ENCODE results near the gene MAP3K13.

The MAP3K13 gene

DNA sequence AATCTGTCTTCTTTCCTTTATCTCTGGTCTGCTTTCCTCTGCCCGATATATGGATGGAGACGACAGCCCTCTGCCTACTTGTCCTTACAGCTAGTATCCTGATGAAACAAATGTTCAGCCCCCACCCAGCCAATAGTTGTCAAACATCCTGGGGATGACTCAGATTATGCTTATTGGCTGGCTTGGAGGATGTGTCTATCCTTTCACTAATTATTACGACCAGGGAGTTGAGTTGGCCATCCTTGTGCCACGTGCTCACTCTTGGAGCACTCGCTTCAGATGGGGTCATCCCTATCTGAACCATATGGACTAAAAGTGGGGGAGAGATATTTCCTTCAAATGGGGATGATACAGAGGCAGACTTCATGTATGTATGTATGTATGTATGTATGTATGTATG, 6.4 kb upstream of the MAP3K13 start:
- H3K4me1 ChIP-seq = no peaks in the 10 kb centered on the region
- no peak overlapping the region for H3K27ac ChIP-seq
- DNase-seq = no peak
- H3K9me3 ChIP-seq = no peaks in the 10 kb centered on the region
- H3K27me3 ChIP-seq = no peaks in the 10 kb centered on the region
- H3K36me3 ChIP-seq = no peaks in the 10 kb centered on the region
- intact Hi-C loops (cut with DNase I; ENCODE audit: low total_unique reads) = no loop called here
- TF ChIP-seq, protein P1, sequence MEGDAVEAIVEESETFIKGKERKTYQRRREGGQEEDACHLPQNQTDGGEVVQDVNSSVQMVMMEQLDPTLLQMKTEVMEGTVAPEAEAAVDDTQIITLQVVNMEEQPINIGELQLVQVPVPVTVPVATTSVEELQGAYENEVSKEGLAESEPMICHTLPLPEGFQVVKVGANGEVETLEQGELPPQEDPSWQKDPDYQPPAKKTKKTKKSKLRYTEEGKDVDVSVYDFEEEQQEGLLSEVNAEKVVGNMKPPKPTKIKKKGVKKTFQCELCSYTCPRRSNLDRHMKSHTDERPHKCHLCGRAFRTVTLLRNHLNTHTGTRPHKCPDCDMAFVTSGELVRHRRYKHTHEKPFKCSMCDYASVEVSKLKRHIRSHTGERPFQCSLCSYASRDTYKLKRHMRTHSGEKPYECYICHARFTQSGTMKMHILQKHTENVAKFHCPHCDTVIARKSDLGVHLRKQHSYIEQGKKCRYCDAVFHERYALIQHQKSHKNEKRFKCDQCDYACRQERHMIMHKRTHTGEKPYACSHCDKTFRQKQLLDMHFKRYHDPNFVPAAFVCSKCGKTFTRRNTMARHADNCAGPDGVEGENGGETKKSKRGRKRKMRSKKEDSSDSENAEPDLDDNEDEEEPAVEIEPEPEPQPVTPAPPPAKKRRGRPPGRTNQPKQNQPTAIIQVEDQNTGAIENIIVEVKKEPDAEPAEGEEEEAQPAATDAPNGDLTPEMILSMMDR (IDR thresholded peaks at IDR 0.05) = no peak
- H3K4me3 ChIP-seq = no peak overlapping the region

DNA sequence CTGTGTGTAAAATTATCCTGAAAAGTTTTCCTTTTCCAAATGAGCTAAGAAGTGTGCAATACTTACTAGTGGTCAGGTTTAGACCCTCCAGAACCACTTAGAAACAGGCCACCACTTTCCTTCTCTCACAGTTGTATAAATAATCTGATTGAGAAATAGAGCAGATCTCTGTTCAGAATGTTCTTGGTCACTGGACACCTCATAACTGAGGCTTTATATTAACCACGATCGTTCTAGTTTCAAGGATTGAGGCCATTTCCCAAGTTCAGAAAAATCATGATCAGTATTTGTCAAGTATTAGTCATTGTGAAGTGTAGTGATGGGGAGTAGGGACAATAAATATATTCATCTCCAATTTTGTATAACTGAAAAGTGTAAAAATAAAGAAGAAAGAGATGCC, 1.0 kb upstream of the MAP3K13 start:
- H3K36me3 ChIP-seq = no peaks in the 10 kb centered on the region
- no peak for DNase-seq
- H3K9me3 ChIP-seq = no peaks in the 10 kb centered on the region
- TF ChIP-seq, protein P1 (IDR thresholded peaks at IDR 0.05) = no peak
- no peak overlapping the region for H3K4me3 ChIP-seq
- H3K27ac ChIP-seq = no peak overlapping the region
- intact Hi-C loops (cut with DNase I; ENCODE audit: low total_unique reads) = no loop called here
- H3K27me3 ChIP-seq = no peaks in the 10 kb centered on the region
- H3K4me1 ChIP-seq = peaks cover 0 to 4% (median 0%) of the 10 kb centered on the region in 4 donors

- Histone ChIP-seq H3K27ac (peak overlapping the region; percentile 62 to 77), H3K4me1 (peaks cover 0 to 4% (median 0%) of the 10 kb centered on the region in 4 donors), H3K27me3 (no peaks in the 10 kb centered on the region), H3K4me3 (peak overlapping the region; percentile 60 to 61), H3K9me3 (no peaks in the 10 kb centered on the region), H3K36me3 (no peaks in the 10 kb centered on the region)
- intact Hi-C loops (cut with DNase I; ENCODE audit: low total_unique reads) = no loop called here
- no peak for DNase-seq
- TF ChIP-seq, protein P1 (IDR thresholded peaks at IDR 0.05) = no peak
Observed at GRCh38 chr3:185363662-185364203, 797 bp downstream of the MAP3K13 start.

- H3K4me1 ChIP-seq = peaks cover 0 to 4% (median 0%) of the 10 kb centered on the region in 4 donors
- TF ChIP-seq, protein P1 (IDR thresholded peaks at IDR 0.05) = no peak
- intact Hi-C loops (cut with DNase I; ENCODE audit: low total_unique reads) = no loop called here
- H3K27ac ChIP-seq = no peak overlapping the region
- no peaks in the 10 kb centered on the region for H3K36me3 ChIP-seq
- H3K9me3 ChIP-seq = no peaks in the 10 kb centered on the region
- no peak overlapping the region for H3K4me3 ChIP-seq
- no peaks in the 10 kb centered on the region for H3K27me3 ChIP-seq
- DNase-seq = no peak
Observed at GRCh38 chr3:185365291-185366073, 2.5 kb downstream of the MAP3K13 start.

DNA sequence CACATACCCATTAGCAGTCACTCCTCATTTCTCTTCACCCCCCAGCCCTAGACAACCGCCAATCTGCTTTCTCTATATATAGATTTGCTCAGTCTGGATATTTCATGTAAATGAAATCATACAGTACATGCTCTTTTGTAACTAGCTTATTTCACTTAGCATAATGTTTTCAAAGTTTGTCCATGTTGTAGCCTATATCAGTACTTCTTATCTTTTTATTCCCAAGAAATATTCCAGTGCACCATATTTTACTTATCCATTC, 3.1 kb downstream of the MAP3K13 start:
- H3K4me1 ChIP-seq = peaks cover 0 to 4% (median 0%) of the 10 kb centered on the region in 4 donors
- no peak overlapping the region for H3K4me3 ChIP-seq
- intact Hi-C loops (cut with DNase I; ENCODE audit: low total_unique reads) = no loop called here
- no peaks in the 10 kb centered on the region for H3K36me3 ChIP-seq
- no peaks in the 10 kb centered on the region for H3K27me3 ChIP-seq
- DNase-seq = no peak
- H3K27ac ChIP-seq = no peak overlapping the region
- no peaks in the 10 kb centered on the region for H3K9me3 ChIP-seq
- TF ChIP-seq, protein P1 (IDR thresholded peaks at IDR 0.05) = no peak
